NCI-H1436 (cell line): Measurements from ENCODE around the gene PPP1R16B.
"Not testable (repeated sequence)": the region's sequence is repeated elsewhere in the genome, so short reads cannot be mapped to it uniquely, and the experiment has no call there.

Experiments
- DNase-seq: peaks from one replicate; lab custom pipeline; 2025; lab: John Stamatoyannopoulos, UW

The PPP1R16B gene

GRCh38 chr20:38935967-38936407 is 130.5 kb downstream of the PPP1R16B start:
- no peak for DNase-seq

- no peak for DNase-seq
Observed at GRCh38 chr20:38937000-38937399, 131.5 kb downstream of the PPP1R16B start.

GRCh38 chr20:38937978-38938473 is 132.5 kb downstream of the PPP1R16B start:
- DNase-seq: no peak

GRCh38 chr20:38939686-38940085 is 134.2 kb downstream of the PPP1R16B start:
- no peak for DNase-seq

DNA sequence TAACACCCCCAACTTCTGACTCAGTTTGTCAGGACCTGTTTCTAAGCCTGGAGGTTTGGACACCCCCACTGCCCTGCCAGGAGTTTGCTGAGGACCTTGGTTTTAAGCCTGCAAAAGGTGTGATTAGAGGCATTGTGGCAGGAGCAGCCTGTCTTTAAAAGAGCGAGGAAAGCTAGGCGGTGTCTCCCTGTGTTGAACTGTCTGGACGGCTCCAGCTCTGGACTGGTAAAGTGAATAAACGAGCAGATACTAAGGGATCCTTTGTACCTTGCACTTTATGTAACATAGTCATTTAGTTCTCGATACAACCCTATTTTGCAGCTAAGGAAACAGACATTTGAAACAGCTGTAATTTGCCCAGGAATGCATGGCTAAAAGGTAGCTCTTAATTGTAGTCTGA is 135.1 kb downstream of the PPP1R16B start:
- no peak for DNase-seq

DNA sequence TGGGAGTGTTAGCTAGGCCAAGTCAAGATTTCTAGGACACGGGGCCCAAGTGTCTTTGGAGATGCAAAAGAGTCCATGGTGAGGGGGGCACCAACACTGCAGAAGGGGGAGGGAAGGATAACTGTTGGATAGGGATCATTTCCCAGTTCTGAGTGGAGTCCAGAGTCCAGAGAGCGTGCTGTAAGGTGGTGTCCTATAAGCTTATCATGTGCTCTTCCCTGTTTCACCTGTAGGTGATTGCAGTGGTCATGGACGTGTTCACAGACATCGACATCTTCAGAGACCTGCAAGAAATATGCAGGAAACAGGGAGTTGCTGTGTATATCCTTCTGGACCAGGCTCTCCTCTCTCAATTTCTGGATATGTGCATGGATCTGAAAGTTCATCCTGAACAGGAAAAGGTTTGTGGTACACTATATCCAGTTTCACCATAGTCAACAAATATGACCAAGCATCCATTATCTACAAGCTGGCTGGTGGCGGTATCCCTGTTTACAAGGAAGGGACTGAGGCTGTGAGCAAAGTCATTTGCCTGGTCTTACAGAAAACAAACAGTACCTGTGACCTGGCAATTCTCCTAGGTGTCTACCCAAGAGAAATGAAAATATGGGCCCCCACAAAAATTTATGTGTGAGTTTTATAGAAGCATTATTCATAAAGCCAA is 136.4 kb downstream of the PPP1R16B start:
- no peak for DNase-seq

- DNase-seq: no peak
Observed at GRCh38 chr20:38945012-38945411, 139.5 kb downstream of the PPP1R16B start.

GRCh38 chr20:38946836-38947235 is 141.3 kb downstream of the PPP1R16B start:
- no peak for DNase-seq

GRCh38 chr20:38947931-38948362 is 142.4 kb downstream of the PPP1R16B start:
- DNase-seq: no peak

DNA sequence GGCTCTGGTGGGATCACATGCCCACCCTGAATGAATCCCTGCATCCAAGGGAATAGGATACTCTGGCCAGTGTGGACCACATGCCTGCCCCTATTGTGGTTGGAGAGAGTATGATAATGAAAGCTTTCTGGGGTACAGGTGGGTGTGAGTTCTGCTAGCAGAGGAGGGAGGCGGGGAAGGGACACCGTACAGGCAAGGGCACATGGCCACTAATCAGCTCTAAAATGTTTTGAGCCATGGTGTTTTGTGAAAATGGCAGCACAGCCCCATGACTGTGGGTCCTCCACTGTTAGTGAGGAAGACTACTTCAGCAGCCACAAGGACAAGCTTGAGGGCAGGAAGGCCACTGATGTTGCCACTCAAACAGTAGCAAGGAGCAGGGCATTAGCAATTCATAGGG is 144.8 kb downstream of the PPP1R16B start:
- DNase-seq: no peak

- DNase-seq: no peak
Observed at GRCh38 chr20:38951611-38952010, 146.1 kb downstream of the PPP1R16B start.

DNA sequence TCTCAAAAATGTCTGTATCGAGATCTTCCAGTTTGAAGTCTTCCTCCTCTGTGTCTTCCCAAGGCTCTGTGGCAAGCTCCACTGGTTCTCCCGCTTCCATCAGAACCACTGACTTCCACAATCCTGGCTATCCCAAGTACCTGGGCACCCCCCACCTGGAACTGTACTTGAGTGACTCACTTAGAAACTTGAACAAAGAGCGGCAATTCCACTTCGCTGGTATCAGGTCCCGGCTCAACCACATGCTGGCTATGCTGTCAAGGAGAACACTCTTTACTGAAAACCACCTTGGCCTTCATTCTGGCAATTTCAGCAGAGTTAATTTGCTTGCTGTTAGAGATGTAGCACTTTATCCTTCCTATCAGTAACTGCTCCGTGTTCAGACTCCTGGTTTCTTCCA is 146.7 kb downstream of the PPP1R16B start:
- DNase-seq: no peak

DNA sequence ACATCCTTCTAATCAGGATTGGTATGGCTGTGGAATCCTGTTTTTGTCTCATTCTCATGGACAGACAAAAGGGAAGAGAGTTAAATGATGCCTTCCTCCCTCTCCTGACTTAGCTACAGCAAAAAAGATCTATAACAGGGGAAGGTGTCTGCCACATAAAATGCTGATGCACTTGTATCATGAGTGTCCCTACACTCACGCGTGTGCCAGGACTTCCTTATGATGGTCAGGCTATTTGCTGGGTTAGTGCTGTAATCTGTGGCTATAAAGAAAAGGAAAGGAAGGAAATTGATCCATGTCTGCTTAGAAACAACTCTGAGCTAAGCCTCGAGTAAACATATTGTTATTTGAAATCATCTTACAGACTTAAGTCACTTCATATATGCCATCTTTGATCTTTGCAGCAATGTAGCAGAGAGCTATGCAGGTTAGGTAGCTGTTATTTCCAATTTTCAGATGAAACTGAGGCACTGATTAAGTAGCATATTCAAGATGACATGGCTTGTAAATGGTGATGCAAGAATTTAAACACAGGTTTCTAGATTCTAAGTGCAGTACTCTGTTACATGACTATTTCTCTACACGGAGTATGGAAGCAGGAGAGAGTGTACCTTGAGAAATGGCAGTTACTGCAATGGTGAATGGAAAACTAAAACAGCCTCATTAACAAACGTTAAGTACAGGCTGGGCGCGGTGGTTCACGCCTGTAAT is 148.3 kb downstream of the PPP1R16B start:
- DNase-seq: no peak

GRCh38 chr20:38957235-38957876 is 151.9 kb downstream of the PPP1R16B start:
- no peak for DNase-seq

DNA sequence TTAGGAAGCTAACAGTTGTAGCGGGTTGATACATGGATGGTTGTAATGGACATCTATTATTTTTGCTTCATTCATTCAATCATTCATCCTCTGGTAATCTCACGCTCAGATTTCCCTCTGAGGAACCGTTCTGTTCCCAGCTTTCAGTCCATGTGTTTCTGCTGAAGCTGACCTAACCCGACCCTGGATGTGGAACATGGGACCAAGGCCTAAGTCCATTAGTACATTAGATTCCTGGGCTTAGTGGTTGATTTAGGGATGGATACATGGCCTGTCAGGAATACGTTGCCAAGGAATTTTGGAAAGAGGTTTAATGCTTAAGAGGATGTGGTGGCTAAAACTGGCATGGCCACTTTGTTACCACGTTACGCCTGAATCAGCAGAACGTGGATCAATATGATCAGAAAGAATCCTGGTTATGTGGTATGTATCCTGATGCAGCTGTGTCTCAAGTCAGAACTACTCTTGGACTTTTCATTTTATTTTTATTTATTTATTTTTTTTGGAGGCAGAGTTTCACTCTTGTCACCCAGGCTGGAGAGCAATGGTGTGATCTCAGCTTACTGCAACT is 152.5 kb downstream of the PPP1R16B start:
- no peak for DNase-seq

DNA sequence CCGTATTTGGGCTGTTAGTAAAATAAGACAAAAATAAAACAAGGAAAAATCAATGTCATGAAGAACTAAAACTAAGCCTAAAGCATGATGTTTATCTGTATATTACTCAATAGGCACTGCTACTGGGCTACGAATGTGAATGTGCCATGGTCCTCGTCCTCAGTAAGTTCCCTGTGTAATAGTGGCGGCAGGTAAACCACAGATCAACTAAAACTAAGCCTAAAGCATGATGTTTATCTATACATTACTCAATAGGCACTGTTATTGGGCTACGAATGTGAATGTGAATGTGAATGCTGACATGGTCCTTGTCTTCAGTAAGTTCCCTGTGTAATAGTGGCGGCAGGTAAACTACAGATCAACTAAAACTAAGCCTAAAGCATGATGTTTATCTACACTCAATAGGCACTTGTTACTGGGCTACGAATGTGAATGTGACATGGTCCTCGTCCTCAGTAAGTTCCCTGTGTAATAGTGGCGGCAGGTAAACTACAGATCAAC is 154.7 kb downstream of the PPP1R16B start:
- not testable (repeated sequence) for DNase-seq

DNA sequence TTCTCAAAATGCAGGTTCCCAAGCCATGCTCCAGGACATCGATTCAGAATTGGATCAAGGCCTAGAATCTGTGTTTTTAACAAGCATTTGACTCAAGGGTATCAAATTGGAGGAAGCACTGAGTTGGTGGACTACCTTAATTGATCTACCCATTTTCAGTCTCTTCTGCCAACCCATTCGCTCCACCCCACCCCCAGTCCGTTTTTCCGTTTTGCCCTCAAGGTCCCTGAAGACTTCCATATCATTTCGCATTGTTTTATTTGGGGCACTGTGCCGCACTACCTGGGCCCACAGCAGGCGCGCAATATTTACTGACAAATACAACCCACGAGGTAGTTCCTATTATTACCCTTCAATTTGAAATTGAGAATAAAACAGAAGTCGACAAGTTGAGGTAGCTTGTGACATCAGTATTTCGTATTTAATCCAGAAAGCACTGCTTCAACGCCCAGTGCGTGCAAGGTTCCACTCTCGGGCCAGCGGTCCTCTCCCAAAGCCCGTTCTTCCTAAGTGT is 156.1 kb downstream of the PPP1R16B start:
- DNase-seq: peak; percentile 33

DNA sequence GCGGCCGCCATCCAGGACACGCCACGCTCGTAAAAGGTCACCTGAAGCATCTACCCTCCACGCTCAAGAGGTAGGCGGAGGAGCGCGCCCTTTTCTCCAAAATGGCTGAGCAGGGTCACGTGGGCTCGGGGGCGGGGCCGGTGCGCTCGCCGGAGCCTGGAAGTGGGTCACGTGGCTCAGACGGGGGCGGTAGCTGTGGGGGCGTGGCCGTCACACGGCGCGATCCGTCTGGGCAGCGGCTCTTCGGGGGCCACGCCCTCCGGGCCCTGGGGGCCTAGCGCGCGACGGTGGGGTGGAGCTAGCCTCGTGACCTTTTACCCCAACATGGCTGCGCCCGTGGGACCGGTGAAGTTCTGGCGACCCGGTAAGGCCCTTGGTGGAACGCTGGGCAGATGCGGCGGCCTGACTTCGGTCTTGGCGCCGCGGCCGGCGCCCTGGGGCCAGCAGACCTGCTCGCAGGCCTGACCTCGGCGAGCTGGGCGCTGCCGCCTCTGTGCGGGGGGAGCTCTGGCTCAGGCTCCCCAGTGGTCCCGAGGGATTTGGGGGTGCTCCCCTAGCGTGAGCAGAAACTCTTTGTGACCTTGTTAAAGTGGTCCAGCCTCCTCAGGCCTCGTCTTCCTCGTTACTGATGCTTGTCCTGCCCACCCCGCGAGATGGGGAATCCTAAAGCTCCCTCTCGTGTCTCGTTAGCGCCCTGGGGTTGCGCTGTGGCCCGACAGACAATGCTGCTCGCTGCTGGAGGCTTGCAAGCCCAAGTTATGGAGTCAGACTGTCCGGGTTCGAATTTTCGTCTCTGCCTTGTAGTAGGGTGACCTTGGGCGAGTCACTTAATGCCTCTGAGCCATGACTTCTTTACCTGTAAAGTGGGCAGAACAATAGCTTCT is 156.8 kb downstream of the PPP1R16B start, which contains the start of gene DHX35:
Gene DHX35, plus strand, starts transcription at position 301 of the 884 bp plus-strand sequence. Its CDS starts 24 bp downstream, at position 325.
- DNase-seq: peak; percentile 99

- no peak for DNase-seq
Observed at GRCh38 chr20:38962928-38963401, 157.5 kb downstream of the PPP1R16B start.

GRCh38 chr20:38963745-38964144 is 158.2 kb downstream of the PPP1R16B start:
- no peak for DNase-seq

DNA sequence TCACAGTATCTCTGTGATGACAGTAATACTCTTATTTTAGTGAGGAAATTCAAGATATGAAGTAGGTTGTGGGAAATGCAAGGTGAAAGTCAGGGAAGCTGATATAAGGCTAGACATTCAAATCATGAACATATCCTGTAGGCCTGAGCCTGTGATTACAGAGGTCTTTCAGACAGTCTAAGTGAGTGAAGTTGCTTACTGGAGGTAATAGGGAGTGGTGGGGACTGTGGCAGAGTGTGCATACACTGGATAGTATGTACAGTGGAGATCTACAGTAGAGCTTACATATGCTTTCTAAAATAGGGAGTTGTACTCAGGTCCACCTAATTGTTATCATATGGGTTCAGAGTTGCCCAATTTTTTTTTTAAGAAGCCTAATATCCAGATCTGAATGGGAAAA is 159.8 kb downstream of the PPP1R16B start:
- DNase-seq: no peak
